Measurements from ENCODE around the gene GALK2. TPM values are rescaled to one million over a fixed set of nuclear protein-coding genes. Genes with fewer than 3 reads are reported as not detected.
"Not testable (repeated sequence)": the region's sequence is repeated elsewhere in the genome, so short reads cannot be mapped to it uniquely, and the experiment has no call there.

The GALK2 gene
- total RNA-seq, 1 experiment from 2014 or later = 35.0 TPM

GRCh38 chr15:49200347-49200746, 30.3 kb downstream of the GALK2 start:
- H3K9me3 ChIP-seq (ENCODE audit: control insufficient read depth, insufficient read depth, low read depth, low read length) = no peaks in the 10 kb centered on the region
- ChIA-PET POLR2A (interaction anchor here (0.5 to 0.6 kb wide), 2 partner anchors 29 to 281 kb away, joined by 3 to 5 read pairs; no protein-coding TSS in a partner anchor), CTCF (no interaction called here)
- H3K4me1 ChIP-seq (ENCODE audit: control insufficient read depth, insufficient read depth, low read length) = no peaks in the 10 kb centered on the region
- no peak overlapping the region for H3K4me3 ChIP-seq (ENCODE audit: low read depth in 2 of 2, low read length in 2 of 2)
- no peak overlapping the region for H3K27ac ChIP-seq (ENCODE audit: low read length)
- no TSS peak for BruUV-seq (replicated peaks)
- intact Hi-C loops (cut with micrococcal nuclease; ENCODE audit: unreplicated experiment) = no loop called here
- no peaks in the 10 kb centered on the region; the same call in 1 of the 2 replicates for H3K36me3 ChIP-seq (ENCODE audit: control insufficient read depth, insufficient read depth, low read length)
- H3K27me3 ChIP-seq (ENCODE audit: control insufficient read depth, insufficient read depth, low read length) = no peaks in the 10 kb centered on the region
- no peak for TF ChIP-seq POLR2AphosphoS5 (IDR thresholded peaks at IDR 0.05; ENCODE audit: low read depth, low read length)
- TF ChIP-seq, protein P1, sequence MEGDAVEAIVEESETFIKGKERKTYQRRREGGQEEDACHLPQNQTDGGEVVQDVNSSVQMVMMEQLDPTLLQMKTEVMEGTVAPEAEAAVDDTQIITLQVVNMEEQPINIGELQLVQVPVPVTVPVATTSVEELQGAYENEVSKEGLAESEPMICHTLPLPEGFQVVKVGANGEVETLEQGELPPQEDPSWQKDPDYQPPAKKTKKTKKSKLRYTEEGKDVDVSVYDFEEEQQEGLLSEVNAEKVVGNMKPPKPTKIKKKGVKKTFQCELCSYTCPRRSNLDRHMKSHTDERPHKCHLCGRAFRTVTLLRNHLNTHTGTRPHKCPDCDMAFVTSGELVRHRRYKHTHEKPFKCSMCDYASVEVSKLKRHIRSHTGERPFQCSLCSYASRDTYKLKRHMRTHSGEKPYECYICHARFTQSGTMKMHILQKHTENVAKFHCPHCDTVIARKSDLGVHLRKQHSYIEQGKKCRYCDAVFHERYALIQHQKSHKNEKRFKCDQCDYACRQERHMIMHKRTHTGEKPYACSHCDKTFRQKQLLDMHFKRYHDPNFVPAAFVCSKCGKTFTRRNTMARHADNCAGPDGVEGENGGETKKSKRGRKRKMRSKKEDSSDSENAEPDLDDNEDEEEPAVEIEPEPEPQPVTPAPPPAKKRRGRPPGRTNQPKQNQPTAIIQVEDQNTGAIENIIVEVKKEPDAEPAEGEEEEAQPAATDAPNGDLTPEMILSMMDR (IDR thresholded peaks at IDR 0.05) = no peak
- TF ChIP-seq SIN3A (IDR thresholded peaks at IDR 0.05; ENCODE audit: borderline replicate concordance, insufficient read depth, low read depth, low read length) = no peak
- TF ChIP-seq, protein P2, sequence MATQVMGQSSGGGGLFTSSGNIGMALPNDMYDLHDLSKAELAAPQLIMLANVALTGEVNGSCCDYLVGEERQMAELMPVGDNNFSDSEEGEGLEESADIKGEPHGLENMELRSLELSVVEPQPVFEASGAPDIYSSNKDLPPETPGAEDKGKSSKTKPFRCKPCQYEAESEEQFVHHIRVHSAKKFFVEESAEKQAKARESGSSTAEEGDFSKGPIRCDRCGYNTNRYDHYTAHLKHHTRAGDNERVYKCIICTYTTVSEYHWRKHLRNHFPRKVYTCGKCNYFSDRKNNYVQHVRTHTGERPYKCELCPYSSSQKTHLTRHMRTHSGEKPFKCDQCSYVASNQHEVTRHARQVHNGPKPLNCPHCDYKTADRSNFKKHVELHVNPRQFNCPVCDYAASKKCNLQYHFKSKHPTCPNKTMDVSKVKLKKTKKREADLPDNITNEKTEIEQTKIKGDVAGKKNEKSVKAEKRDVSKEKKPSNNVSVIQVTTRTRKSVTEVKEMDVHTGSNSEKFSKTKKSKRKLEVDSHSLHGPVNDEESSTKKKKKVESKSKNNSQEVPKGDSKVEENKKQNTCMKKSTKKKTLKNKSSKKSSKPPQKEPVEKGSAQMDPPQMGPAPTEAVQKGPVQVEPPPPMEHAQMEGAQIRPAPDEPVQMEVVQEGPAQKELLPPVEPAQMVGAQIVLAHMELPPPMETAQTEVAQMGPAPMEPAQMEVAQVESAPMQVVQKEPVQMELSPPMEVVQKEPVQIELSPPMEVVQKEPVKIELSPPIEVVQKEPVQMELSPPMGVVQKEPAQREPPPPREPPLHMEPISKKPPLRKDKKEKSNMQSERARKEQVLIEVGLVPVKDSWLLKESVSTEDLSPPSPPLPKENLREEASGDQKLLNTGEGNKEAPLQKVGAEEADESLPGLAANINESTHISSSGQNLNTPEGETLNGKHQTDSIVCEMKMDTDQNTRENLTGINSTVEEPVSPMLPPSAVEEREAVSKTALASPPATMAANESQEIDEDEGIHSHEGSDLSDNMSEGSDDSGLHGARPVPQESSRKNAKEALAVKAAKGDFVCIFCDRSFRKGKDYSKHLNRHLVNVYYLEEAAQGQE (IDR thresholded peaks at IDR 0.05; ENCODE audit: insufficient read depth in 1 of 2, low read depth in 2 of 2, low read length in 1 of 2) = no peak
- in situ Hi-C loops (cut with HindIII; ENCODE audit: low pct_unique_long_range_greater_than_20kb, low sequenced_read_pairs) = no loop called here
- ATAC-seq (no peak), DNase-seq (ENCODE audit: low read depth, low spot score) (no peak)

- intact Hi-C loops (cut with micrococcal nuclease; ENCODE audit: unreplicated experiment); H3K4me3 ChIP-seq (ENCODE audit: low read depth in 2 of 2, low read length in 2 of 2); H3K4me1 ChIP-seq (ENCODE audit: control insufficient read depth, insufficient read depth, low read length); H3K27ac ChIP-seq (ENCODE audit: low read length); BruUV-seq (replicated peaks); POLR2A ChIA-PET; DNase-seq (ENCODE audit: low read depth, low spot score); CTCF ChIA-PET; H3K9me3 ChIP-seq (ENCODE audit: control insufficient read depth, insufficient read depth, low read depth, low read length); ATAC-seq; H3K27me3 ChIP-seq (ENCODE audit: control insufficient read depth, insufficient read depth, low read length); H3K36me3 ChIP-seq (ENCODE audit: control insufficient read depth, insufficient read depth, low read length); in situ Hi-C loops (cut with HindIII; ENCODE audit: low pct_unique_long_range_greater_than_20kb, low sequenced_read_pairs): not testable (repeated sequence)
Measured at GRCh38 chr15:49208102-49208501, 38.1 kb downstream of the GALK2 start.

DNA sequence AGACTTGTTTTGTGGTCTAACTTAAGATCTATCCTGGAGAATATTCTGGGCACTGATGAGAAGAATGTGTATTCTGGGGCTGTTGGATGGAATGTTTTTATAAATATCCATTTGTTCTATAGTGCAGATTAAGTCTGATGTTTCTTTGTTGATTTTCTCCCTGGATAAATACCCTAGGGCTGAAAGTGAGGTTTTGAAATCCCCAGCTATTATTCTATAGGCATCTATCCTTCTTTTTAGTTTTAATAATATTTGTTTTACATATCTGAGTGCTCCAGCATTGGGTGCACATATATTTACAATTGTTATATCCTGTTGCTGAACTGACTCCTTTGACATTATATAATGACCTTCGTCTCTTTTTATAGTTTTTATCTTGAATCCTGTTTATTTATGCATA, 42.9 kb downstream of the GALK2 start:
- no TSS peak for BruUV-seq (replicated peaks)
- ChIA-PET POLR2A (no interaction called here), CTCF (no interaction called here)
- Histone ChIP-seq H3K4me3 (ENCODE audit: low read depth in 2 of 2, low read length in 2 of 2) (no peak overlapping the region), H3K9me3 (ENCODE audit: control insufficient read depth, insufficient read depth, low read depth, low read length) (no peaks in the 10 kb centered on the region; the same call in 1 of the 2 replicates), H3K36me3 (ENCODE audit: control insufficient read depth, insufficient read depth, low read length) (no peaks in the 10 kb centered on the region), H3K4me1 (ENCODE audit: control insufficient read depth, insufficient read depth, low read length) (peaks cover 5% of the 10 kb centered on the region), H3K27me3 (ENCODE audit: control insufficient read depth, insufficient read depth, low read length) (no peaks in the 10 kb centered on the region), H3K27ac (ENCODE audit: low read length) (no peak overlapping the region)
- intact Hi-C loops (cut with micrococcal nuclease; ENCODE audit: unreplicated experiment) (no loop called here), in situ Hi-C loops (cut with HindIII; ENCODE audit: low pct_unique_long_range_greater_than_20kb, low sequenced_read_pairs) (no loop called here)
- TF ChIP-seq POLR2AphosphoS5 (IDR thresholded peaks at IDR 0.05; ENCODE audit: low read depth, low read length) (no peak), TCF7L2 (IDR thresholded peaks at IDR 0.05; ENCODE audit: low read depth, low read length) (no peak), SIN3A (IDR thresholded peaks at IDR 0.05; ENCODE audit: borderline replicate concordance, insufficient read depth, low read depth, low read length) (no peak)
- TF ChIP-seq, protein P1 (IDR thresholded peaks at IDR 0.05) = no peak
- TF ChIP-seq, protein P2 (IDR thresholded peaks at IDR 0.05; ENCODE audit: insufficient read depth in 1 of 2, low read depth in 2 of 2, low read length in 1 of 2) = no peak
- DNase-seq (ENCODE audit: low read depth, low spot score) (no peak), ATAC-seq (peak; percentile 53; the same call in 1 of the 2 replicates)

Measured in Panc1 (cell line).